Fibroblast of lung (primary cell): ENCODE data around the gene MICAL3. TPM values are rescaled to one million over a fixed set of nuclear protein-coding genes. Genes with fewer than 3 reads are reported as not detected.

Experiments
- DNase-seq, 2 donors: peaks; one replicate each; pipeline versions ENCODE4 v3.0.0 to v3.0.0-alpha.2; 2010; ENCODE audit warnings: low read depth in 2 of 2
- H2AFZ ChIP-seq: 2 replicates; pipeline ENCODE4 v1.5.1; 2012; ENCODE audit warnings: low read length, control low read depth, inconsistent platforms
- H3K27ac ChIP-seq: 2 replicates; pipeline ENCODE4 v1.5.1; 2011; ENCODE audit warnings: low read length, control low read depth; ENCODE audit not compliant: insufficient read depth
- H3K27me3 ChIP-seq: 2 replicates; pipeline ENCODE4 v1.5.1; 2011; ENCODE audit warnings: mild to moderate bottlenecking, low read length; ENCODE audit not compliant: control insufficient read depth, insufficient read depth
- H3K36me3 ChIP-seq: 2 replicates; pipeline ENCODE4 v1.5.1; 2011; ENCODE audit warnings: low read length; ENCODE audit not compliant: control insufficient read depth, insufficient read depth
- H3K4me1 ChIP-seq: 2 replicates; pipeline ENCODE4 v1.5.1; 2011; ENCODE audit warnings: low read length; ENCODE audit not compliant: control insufficient read depth, insufficient read depth; ENCODE audit errors: extremely low read depth
- H3K4me2 ChIP-seq: 2 replicates; pipeline ENCODE4 v1.5.1; 2011; ENCODE audit warnings: low read length, control low read depth; ENCODE audit not compliant: insufficient read depth; ENCODE audit errors: extremely low read depth
- H3K4me3 ChIP-seq, 4 experiments: fragments of 200-600 bp in 1 of 4; sonication (generic) in 1 of 4; replicated peaks in 1 of 4; 2 replicates each; pipeline ENCODE4 v1.5.1; 2011 to 2016; ENCODE audit warnings: low read length in 4 of 4, low read depth in 3 of 4, mild to moderate bottlenecking in 3 of 4, control low read depth in 2 of 4, inconsistent platforms in 1 of 4, mixed read lengths in 1 of 4; ENCODE audit not compliant: insufficient read depth in 1 of 4; ENCODE audit errors: control extremely low read depth in 1 of 4
- H3K79me2 ChIP-seq: 2 replicates; pipeline ENCODE4 v1.5.1; 2012; ENCODE audit warnings: mild to moderate bottlenecking, low read length, inconsistent platforms; ENCODE audit not compliant: control insufficient read depth, insufficient read depth
- H3K9ac ChIP-seq: 2 replicates; pipeline ENCODE4 v1.5.1; 2011; ENCODE audit warnings: mild to moderate bottlenecking, low read length, control low read depth; ENCODE audit not compliant: insufficient read depth
- H3K9me3 ChIP-seq: 2 replicates; pipeline ENCODE4 v1.5.1; 2012; ENCODE audit warnings: low read depth, low read length; ENCODE audit not compliant: control insufficient read depth, insufficient read depth
- H4K20me1 ChIP-seq: 2 replicates; pipeline ENCODE4 v1.5.1; 2011; ENCODE audit warnings: low read length; ENCODE audit not compliant: control insufficient read depth, insufficient read depth; ENCODE audit errors: extremely low read depth
- EZH2 ChIP-seq: IDR thresholded peaks from 2 replicates; pipeline ENCODE4 v1.5.1; 2012; ENCODE audit warnings: low read length, control low read depth, mild to moderate bottlenecking; ENCODE audit errors: missing control alignments
- polyA plus RNA-seq, 2 donors: library from polyadenylated mRNA; depleted of rRNA in 1 of 2; stranded (reverse) in 1 of 2; unstranded in 1 of 2; fragments of >200 nt; gene quantifications; 2 replicates each; pipeline ENCODE4 v1.2.1, GENCODE V29; 2011 to 2012; ENCODE audit warnings: missing spikeins in 1 of 2
- total RNA-seq: library from RNA; depleted of rRNA; stranded (reverse); fragments of >200 nt; gene quantifications from 2 replicates; pipeline ENCODE4 v1.2.1, GENCODE V29; 2014
- TF ChIP-seq, protein P1 (sequence below), 2 donors: IDR thresholded peaks in 1 of 2; conservative IDR thresholded peaks in 1 of 2; 1 replicate in 1 of 2; 2 replicates in 1 of 2; pipeline ENCODE4 v1.5.1; 2011 to 2012; ENCODE audit warnings: low read length in 2 of 2, control low read depth in 1 of 2, inconsistent platforms in 1 of 2, low read depth in 1 of 2, mild to moderate bottlenecking in 1 of 2

MICAL3 gene
- total and polyA plus RNA-seq, 2 donors (not counting 1 experiment from before 2014, with no cell fraction given), result 10.8 to 22.6 TPM

DNA sequence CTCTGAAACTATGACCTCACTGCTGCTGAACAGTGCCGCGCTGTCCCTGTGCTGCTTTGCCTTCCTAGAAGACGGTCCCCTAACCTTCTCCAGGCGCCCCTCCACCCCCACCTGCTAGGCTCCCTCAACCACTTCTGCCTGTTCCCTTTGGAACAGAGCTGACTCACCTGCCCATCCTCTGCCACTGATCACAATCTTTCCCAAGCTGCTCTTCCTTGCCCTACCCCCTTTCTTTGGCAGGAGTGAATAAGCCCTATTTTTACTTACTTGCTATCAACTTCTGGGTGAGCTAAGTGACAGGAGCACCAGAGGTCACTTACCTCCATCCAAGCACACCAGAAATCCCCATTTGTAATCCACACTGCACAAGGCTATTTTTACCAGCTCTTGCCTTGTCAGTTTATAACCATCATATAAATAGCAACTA is 134.1 kb downstream of the MICAL3 start:
- Histone ChIP-seq H3K4me3 (no peak overlapping the region), H2AFZ (no peak overlapping the region), H4K20me1 (no peaks in the 10 kb centered on the region), H3K4me1 (no peaks in the 10 kb centered on the region), H3K4me2 (no peak overlapping the region), H3K9me3 (no peaks in the 10 kb centered on the region), H3K36me3 (peaks cover 7% of the 10 kb centered on the region), H3K27me3 (no peaks in the 10 kb centered on the region), H3K9ac (no peak overlapping the region), H3K27ac (no peak overlapping the region), H3K79me2 (no peaks in the 10 kb centered on the region)
- DNase-seq, result no peak
- no peak for TF ChIP-seq EZH2
- TF ChIP-seq, protein P1, sequence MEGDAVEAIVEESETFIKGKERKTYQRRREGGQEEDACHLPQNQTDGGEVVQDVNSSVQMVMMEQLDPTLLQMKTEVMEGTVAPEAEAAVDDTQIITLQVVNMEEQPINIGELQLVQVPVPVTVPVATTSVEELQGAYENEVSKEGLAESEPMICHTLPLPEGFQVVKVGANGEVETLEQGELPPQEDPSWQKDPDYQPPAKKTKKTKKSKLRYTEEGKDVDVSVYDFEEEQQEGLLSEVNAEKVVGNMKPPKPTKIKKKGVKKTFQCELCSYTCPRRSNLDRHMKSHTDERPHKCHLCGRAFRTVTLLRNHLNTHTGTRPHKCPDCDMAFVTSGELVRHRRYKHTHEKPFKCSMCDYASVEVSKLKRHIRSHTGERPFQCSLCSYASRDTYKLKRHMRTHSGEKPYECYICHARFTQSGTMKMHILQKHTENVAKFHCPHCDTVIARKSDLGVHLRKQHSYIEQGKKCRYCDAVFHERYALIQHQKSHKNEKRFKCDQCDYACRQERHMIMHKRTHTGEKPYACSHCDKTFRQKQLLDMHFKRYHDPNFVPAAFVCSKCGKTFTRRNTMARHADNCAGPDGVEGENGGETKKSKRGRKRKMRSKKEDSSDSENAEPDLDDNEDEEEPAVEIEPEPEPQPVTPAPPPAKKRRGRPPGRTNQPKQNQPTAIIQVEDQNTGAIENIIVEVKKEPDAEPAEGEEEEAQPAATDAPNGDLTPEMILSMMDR (conservative IDR thresholded peaks at IDR 0.05 in 1 of 2, IDR thresholded peaks at IDR 0.05 in 1 of 2; ENCODE audit: low read depth in 1 of 2, low read length in 2 of 2), result no peak

DNA sequence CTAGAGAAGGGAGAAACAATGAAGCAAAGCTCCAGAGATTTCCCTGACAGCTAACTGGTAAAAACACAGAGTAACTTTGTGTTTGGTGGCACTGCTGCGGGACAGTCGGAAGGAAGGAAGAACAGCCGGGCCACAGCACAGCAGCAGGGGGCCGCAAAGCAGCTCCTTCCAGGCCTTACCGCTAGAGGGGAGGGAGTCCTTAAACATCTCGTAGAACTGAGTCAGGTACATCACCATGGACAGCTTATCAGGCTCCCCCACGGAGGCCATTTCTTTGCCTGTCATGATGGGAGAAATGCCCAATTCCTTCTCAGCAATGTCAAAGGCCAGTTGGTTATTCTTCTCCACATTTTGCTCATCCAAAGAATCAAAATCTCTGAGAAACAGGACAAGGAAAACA is 135.5 kb downstream of the MICAL3 start:
- Histone ChIP-seq H3K9ac (no peak overlapping the region), H2AFZ (no peak overlapping the region), H3K27ac (no peak overlapping the region), H3K9me3 (no peaks in the 10 kb centered on the region), H3K4me1 (no peaks in the 10 kb centered on the region), H3K27me3 (no peaks in the 10 kb centered on the region), H3K79me2 (no peaks in the 10 kb centered on the region), H3K36me3 (peaks cover 10% of the 10 kb centered on the region), H3K4me3 (no peak overlapping the region), H3K4me2 (no peak overlapping the region), H4K20me1 (no peaks in the 10 kb centered on the region)
- TF ChIP-seq, protein P1 (conservative IDR thresholded peaks at IDR 0.05 in 1 of 2, IDR thresholded peaks at IDR 0.05 in 1 of 2; ENCODE audit: low read depth in 1 of 2, low read length in 2 of 2), result peak in 1 of 2 donors; percentile 53
- TF ChIP-seq EZH2, result no peak
- DNase-seq, result peak in 1 of 2 donors; percentile 42

DNA sequence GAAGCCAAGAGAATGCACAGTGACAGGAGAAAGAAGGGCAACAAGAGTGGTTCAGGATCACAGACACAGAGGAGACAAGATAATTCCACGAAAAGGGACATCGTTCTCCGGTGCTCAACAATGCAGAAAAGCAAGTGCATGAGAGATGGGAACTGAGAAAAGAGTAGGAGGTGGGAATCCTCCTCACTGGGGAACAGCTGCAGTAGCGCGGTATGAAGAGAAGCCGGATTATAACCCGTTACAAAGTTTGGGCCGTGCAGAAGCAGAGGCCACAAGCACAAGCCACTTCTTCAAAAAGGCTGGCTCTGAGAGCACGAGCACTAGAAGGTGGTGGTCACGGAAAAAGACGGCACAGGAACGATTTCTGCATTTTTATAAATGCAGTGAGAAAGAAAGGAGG is 135.9 kb downstream of the MICAL3 start:
- Histone ChIP-seq H4K20me1 (no peaks in the 10 kb centered on the region), H3K4me1 (no peaks in the 10 kb centered on the region), H3K4me3 (no peak overlapping the region), H3K9me3 (no peaks in the 10 kb centered on the region), H3K27me3 (no peaks in the 10 kb centered on the region), H3K36me3 (peaks cover 10% of the 10 kb centered on the region), H3K79me2 (no peaks in the 10 kb centered on the region), H3K27ac (no peak overlapping the region), H2AFZ (no peak overlapping the region), H3K9ac (no peak overlapping the region), H3K4me2 (no peak overlapping the region)
- no peak for TF ChIP-seq EZH2
- TF ChIP-seq, protein P1 (conservative IDR thresholded peaks at IDR 0.05 in 1 of 2, IDR thresholded peaks at IDR 0.05 in 1 of 2; ENCODE audit: low read depth in 1 of 2, low read length in 2 of 2), result no peak
- DNase-seq, result no peak
